HEK293 (cell line): ENCODE data around the gene ADAMTS13.

Source experiments
- CTCF ChIA-PET: fragments of 350-600 bp; formaldehyde crosslinking; extraction: SDS; loops from one replicate; lab custom pipeline; 2021; ENCODE audit warnings: antibody characterized with exemption; lab: Yijun Ruan, JAX
- POLR2A ChIA-PET: fragments of 300-600 bp; formaldehyde crosslinking; extraction: SDS; loops from one replicate; lab custom pipeline; 2020; ENCODE audit warnings: antibody characterized with exemption, inconsistent platforms; lab: Yijun Ruan, JAX
- H3K27ac ChIP-seq: fragments of 200-500 bp; sonication (Bioruptor generic); 2 replicates; pipeline ENCODE4 v1.5.1; 2014; ENCODE audit warnings: low read depth, low read length, control low read depth, inconsistent platforms; ENCODE audit errors: extremely low read depth
- H3K36me3 ChIP-seq, 2 experiments: fragments of 200-500 bp in 1 of 2; sonication (Bioruptor generic) in 1 of 2; 1 replicate in 1 of 2; 2 replicates in 1 of 2; pipeline ENCODE4 v1.5.1; 2014 to 2017; ENCODE audit warnings: inconsistent platforms in 2 of 2, low read length in 2 of 2; ENCODE audit not compliant: control insufficient read depth in 2 of 2, insufficient read depth in 1 of 2
- H3K4me1 ChIP-seq: fragments of 200-500 bp; sonication (Bioruptor generic); 2 replicates; pipeline ENCODE4 v1.5.1; 2014; ENCODE audit warnings: mild to moderate bottlenecking, low read length, inconsistent platforms; ENCODE audit not compliant: control insufficient read depth, insufficient read depth
- H3K4me3 ChIP-seq: 2 replicates; pipeline ENCODE4 v1.5.1; 2011; ENCODE audit warnings: low read depth, mild to moderate bottlenecking, control low read depth, low read length, moderate library complexity
- H3K9me3 ChIP-seq: fragments of 200-500 bp; sonication (Bioruptor generic); 2 replicates; pipeline ENCODE4 v1.5.1; 2014; ENCODE audit warnings: low read depth, low read length, inconsistent platforms; ENCODE audit not compliant: control insufficient read depth, insufficient read depth
- BCL11B ChIP-seq: fragments of 450-650 bp; formaldehyde crosslinking; IDR thresholded peaks from 2 replicates; pipeline ENCODE4 v1.5.1; 2016; ENCODE audit warnings: low read depth, missing biosample characterization, missing genetic modification characterization
- FEZF1 ChIP-seq: fragments of 450-650 bp; formaldehyde crosslinking; IDR thresholded peaks from 2 replicates; pipeline ENCODE4 v1.5.1; 2016; ENCODE audit warnings: missing biosample characterization, missing genetic modification characterization
- GLIS1 ChIP-seq: fragments of 450-650 bp; formaldehyde crosslinking; IDR thresholded peaks from 2 replicates; pipeline ENCODE4 v1.5.1; 2016; ENCODE audit warnings: missing biosample characterization, missing genetic modification characterization
- HOXC10 ChIP-seq: sonication (generic); formaldehyde crosslinking; IDR thresholded peaks from 2 replicates; pipeline ENCODE4 v1.8.1; 2023; ENCODE audit warnings: mild to moderate bottlenecking, missing genetic modification reagents
- IKZF3 ChIP-seq: fragments of 450-650 bp; IDR thresholded peaks from 2 replicates; pipeline ENCODE4 v1.5.0; 2018; ENCODE audit warnings: missing biosample characterization, mild to moderate bottlenecking, missing genetic modification characterization, moderate library complexity
- KLF10 ChIP-seq: fragments of 450-650 bp; IDR thresholded peaks from 2 replicates; pipeline ENCODE4 v1.5.1; 2018; ENCODE audit warnings: missing biosample characterization, mild to moderate bottlenecking, missing genetic modification characterization
- MEIS1 ChIP-seq: sonication (generic); formaldehyde crosslinking; IDR thresholded peaks from 2 replicates; pipeline ENCODE4 v1.8.1; 2022; ENCODE audit warnings: missing genetic modification reagents, mild to moderate bottlenecking, borderline replicate concordance
- OVOL3 ChIP-seq: fragments of 450-650 bp; formaldehyde crosslinking; IDR thresholded peaks from 2 replicates; pipeline ENCODE4 v1.5.1; 2016; ENCODE audit warnings: missing biosample characterization, missing genetic modification characterization
- REPIN1 ChIP-seq: fragments of 450-650 bp; formaldehyde crosslinking; IDR thresholded peaks from 2 replicates; pipeline ENCODE4 v1.5.1; 2017; ENCODE audit warnings: missing biosample characterization, missing genetic modification characterization, low read depth
- SP2 ChIP-seq: fragments of 450-650 bp; formaldehyde crosslinking; IDR thresholded peaks from 2 replicates; pipeline ENCODE4 v1.5.1; 2016; ENCODE audit warnings: missing biosample characterization, missing genetic modification characterization
- SP3 ChIP-seq: fragments of 450-650 bp; formaldehyde crosslinking; IDR thresholded peaks from 2 replicates; pipeline ENCODE4 v1.5.1; 2016; ENCODE audit warnings: missing biosample characterization, missing genetic modification characterization
- SP7 ChIP-seq: fragments of 450-650 bp; formaldehyde crosslinking; IDR thresholded peaks from 2 replicates; pipeline ENCODE4 v1.5.1; 2016; ENCODE audit warnings: missing biosample characterization, missing genetic modification characterization
- TRIM28 ChIP-seq: IDR thresholded peaks from 2 replicates; pipeline ENCODE4 v1.6.1; 2011; ENCODE audit warnings: low read length, control low read depth, borderline replicate concordance
- ZBTB11 ChIP-seq: fragments of 450-650 bp; formaldehyde crosslinking; conservative IDR thresholded peaks from 2 replicates; pipeline ENCODE4 v1.5.1; 2016; ENCODE audit warnings: low read depth, missing biosample characterization, missing genetic modification characterization
- ZBTB17 ChIP-seq: fragments of 450-650 bp; formaldehyde crosslinking; IDR thresholded peaks from 2 replicates; pipeline ENCODE4 v1.5.1; 2016; ENCODE audit warnings: missing biosample characterization, missing genetic modification characterization
- ZBTB20 ChIP-seq: fragments of 450-650 bp; formaldehyde crosslinking; IDR thresholded peaks from 2 replicates; pipeline ENCODE4 v1.5.1; 2016; ENCODE audit warnings: missing biosample characterization, missing genetic modification characterization
- ZBTB26 ChIP-seq: fragments of 450-650 bp; formaldehyde crosslinking; optimal IDR thresholded peaks from 2 replicates; pipeline ENCODE3; 2016; ENCODE audit warnings: missing biosample characterization, mild to moderate bottlenecking, missing genetic modification characterization
- ZBTB48 ChIP-seq: fragments of 450-650 bp; formaldehyde crosslinking; IDR thresholded peaks from 2 replicates; pipeline ENCODE4 v1.5.1; 2016; ENCODE audit warnings: missing biosample characterization, missing genetic modification characterization
- ZBTB6 ChIP-seq: fragments of 450-650 bp; formaldehyde crosslinking; IDR thresholded peaks from 2 replicates; pipeline ENCODE4 v1.5.1; 2017; ENCODE audit warnings: missing biosample characterization, missing genetic modification characterization
- ZEB2 ChIP-seq: fragments of 450-650 bp; formaldehyde crosslinking; IDR thresholded peaks from 2 replicates; pipeline ENCODE4 v1.5.1; 2016; ENCODE audit warnings: missing biosample characterization, missing genetic modification characterization
- ZNF112 ChIP-seq: fragments of 450-650 bp; formaldehyde crosslinking; IDR thresholded peaks from 2 replicates; pipeline ENCODE4 v1.5.0; 2017; ENCODE audit warnings: missing biosample characterization, missing genetic modification characterization
- ZNF114 ChIP-seq: fragments of 450-650 bp; formaldehyde crosslinking; IDR thresholded peaks from 2 replicates; pipeline ENCODE4 v1.5.0; 2017; ENCODE audit warnings: missing biosample characterization, missing genetic modification characterization
- ZNF121 ChIP-seq: fragments of 450-650 bp; formaldehyde crosslinking; IDR thresholded peaks from 2 replicates; pipeline ENCODE4 v1.5.1; 2016; ENCODE audit warnings: missing biosample characterization, missing genetic modification characterization
- ZNF16 ChIP-seq: fragments of 450-650 bp; formaldehyde crosslinking; IDR thresholded peaks from 2 replicates; pipeline ENCODE4 v1.5.1; 2016; ENCODE audit warnings: low read depth, missing biosample characterization, missing genetic modification characterization
- ZNF174 ChIP-seq: fragments of 450-650 bp; formaldehyde crosslinking; IDR thresholded peaks from 2 replicates; pipeline ENCODE4 v1.5.0; 2017; ENCODE audit warnings: missing biosample characterization, mild to moderate bottlenecking, missing genetic modification characterization
- ZNF2 ChIP-seq: fragments of 450-650 bp; formaldehyde crosslinking; IDR thresholded peaks from 2 replicates; pipeline ENCODE4 v1.5.1; 2016; ENCODE audit warnings: missing biosample characterization, missing genetic modification characterization
- ZNF423 ChIP-seq: fragments of 450-650 bp; formaldehyde crosslinking; IDR thresholded peaks from 2 replicates; pipeline ENCODE4 v1.5.1; 2016; ENCODE audit warnings: missing biosample characterization, missing genetic modification characterization
- ZNF544 ChIP-seq: fragments of 450-650 bp; formaldehyde crosslinking; IDR thresholded peaks from 2 replicates; pipeline ENCODE4 v1.5.0; 2017; ENCODE audit warnings: missing biosample characterization, missing genetic modification characterization
- ZNF560 ChIP-seq: fragments of 450-650 bp; formaldehyde crosslinking; IDR thresholded peaks from 2 replicates; pipeline ENCODE4 v1.5.1; 2017; ENCODE audit warnings: missing biosample characterization, missing genetic modification characterization, borderline replicate concordance
- ZNF561 ChIP-seq: fragments of 450-650 bp; IDR thresholded peaks from 2 replicates; pipeline ENCODE4 v1.5.1; 2018; ENCODE audit warnings: missing biosample characterization, missing genetic modification characterization, borderline replicate concordance
- ZNF571 ChIP-seq: fragments of 450-650 bp; formaldehyde crosslinking; IDR thresholded peaks from 2 replicates; pipeline ENCODE4 v1.5.0; 2017; ENCODE audit warnings: missing biosample characterization, missing genetic modification characterization
- ZNF629 ChIP-seq: fragments of 450-650 bp; formaldehyde crosslinking; IDR thresholded peaks from 2 replicates; pipeline ENCODE4 v1.5.1; 2017; ENCODE audit warnings: missing biosample characterization, missing genetic modification characterization
- ZNF658 ChIP-seq: fragments of 450-650 bp; formaldehyde crosslinking; IDR thresholded peaks from 2 replicates; pipeline ENCODE4; 2016; ENCODE audit warnings: missing biosample characterization, missing genetic modification characterization
- ZNF701 ChIP-seq: fragments of 450-650 bp; formaldehyde crosslinking; IDR thresholded peaks from 2 replicates; pipeline ENCODE4 v1.5.1; 2016; ENCODE audit warnings: missing biosample characterization, missing genetic modification characterization
- ZXDB ChIP-seq: fragments of 450-650 bp; formaldehyde crosslinking; IDR thresholded peaks from 2 replicates; pipeline ENCODE4 v1.5.1; 2016; ENCODE audit warnings: missing biosample characterization, missing genetic modification characterization

Gene ADAMTS13

GRCh38 chr9:133459476-133460404 lies 37.6 kb downstream of the ADAMTS13 start, which contains the start of gene CACFD1:
Gene CACFD1, plus strand, starts transcription at chr9:133459978. Its CDS starts 89 bp downstream, at chr9:133460067.
- Histone ChIP-seq H3K4me3 (peak within 1 kb of the TSS; percentile 86), H3K4me1 (no peaks in the 10 kb centered on the region), H3K27ac (peak within 1 kb of the TSS; percentile 92), H3K9me3 (no peaks in the 10 kb centered on the region), H3K36me3 (peaks cover 0 to 8% of the 10 kb centered on the region in 2 experiments; a peak in 1 of 3 replicates)
- ChIA-PET CTCF (interaction anchor here (0.5 to 1.9 kb wide), 13 partner anchors 8 to 526 kb away, joined by 3 to 5 read pairs (median 3); no protein-coding TSS in a partner anchor), POLR2A (interaction anchor here (0.5 to 2.0 kb wide), 35 partner anchors 9 to 429 kb away, joined by 3 to 28 read pairs (median 5); partner anchors contain the start of genes ADAMTS13, GTF3C5, MED22 and REXO4)
- TF ChIP-seq ZNF544 (tag by site-specific recombination) (no peak), ZNF629 (tag by site-specific recombination) (peak; percentile 72; the same call in 1 of the 2 replicates), ZNF121 (no peak), ZNF423 (tag by site-specific recombination) (0 out of 2 replicates have a peak, but pooled peaks have one; percentile 47), ZEB2 (tag by site-specific recombination) (peak; percentile 56), BCL11B (no peak), ZBTB20 (peak; percentile 63; the same call in 1 of the 2 replicates), ZNF561 (peak; percentile 85), GLIS1 (peak; percentile 61), HOXC10 (CRISPR knock-in tag) (no peak), ZBTB26 (tag by site-specific recombination) (peak; percentile 59), ZNF16 (tag by site-specific recombination) (no peak), ZNF560 (tag by site-specific recombination) (no peak), ZBTB17 (tag by site-specific recombination) (peak; percentile 5; the same call in 1 of the 2 replicates), ZNF658 (tag by site-specific recombination) (no peak), REPIN1 (tag by site-specific recombination) (no peak), SP3 (peak; percentile 87), FEZF1 (tag by site-specific recombination) (no peak), TRIM28 (no peak), ZBTB11 (tag by site-specific recombination) (no peak), ZBTB48 (tag by site-specific recombination) (peak; percentile 50; the same call in 1 of the 2 replicates), ZBTB6 (tag by site-specific recombination) (no peak), ZNF114 (tag by site-specific recombination) (no peak), OVOL3 (no peak), ZNF701 (no peak), IKZF3 (tag by site-specific recombination) (peak; percentile 57), MEIS1 (CRISPR knock-in tag) (no peak), SP2 (peak; percentile 79), ZNF2 (tag by site-specific recombination) (peak; percentile 79), ZXDB (peak; percentile 32; the same call in 1 of the 2 replicates), ZNF112 (tag by site-specific recombination) (no peak), ZNF174 (no peak), KLF10 (tag by site-specific recombination) (peak; percentile 71), ZNF571 (tag by site-specific recombination) (no peak), SP7 (tag by site-specific recombination) (peak; percentile 62)
